Nephron progenitor cell (in vitro differentiated cells): ENCODE measurements around the gene ZNF653.
"Not testable (repeated sequence)": the region's sequence is repeated elsewhere in the genome, so short reads cannot be mapped to it uniquely, and the experiment has no call there.

Experiments used
- DNase-seq: peaks from one replicate; pipeline ENCODE4 v3.0.0; 2021
- H3K27ac Mint-ChIP-seq: 2 replicates; pipeline ENCODE4 v1.8.0; 2021; ENCODE audit warnings: mild to moderate bottlenecking, moderate library complexity, mixed read lengths
- H3K27me3 Mint-ChIP-seq: 2 replicates; pipeline ENCODE4 v1.8.0; 2021; ENCODE audit warnings: mild to moderate bottlenecking, low read depth, mixed read lengths; ENCODE audit not compliant: poor library complexity
- H3K36me3 Mint-ChIP-seq: 2 replicates; pipeline ENCODE4 v1.8.0; 2021; ENCODE audit warnings: low read depth, mixed read lengths
- H3K4me1 Mint-ChIP-seq: 2 replicates; pipeline ENCODE4 v1.8.0; 2021; ENCODE audit warnings: mixed read lengths
- H3K4me3 Mint-ChIP-seq: 2 replicates; pipeline ENCODE4 v1.8.0; 2021; ENCODE audit warnings: mild to moderate bottlenecking, moderate library complexity, mixed read lengths
- H3K9me3 Mint-ChIP-seq: 2 replicates; pipeline ENCODE4 v1.8.0; 2021; ENCODE audit warnings: mild to moderate bottlenecking, moderate library complexity, mixed read lengths
- TF ChIP-seq, protein P1 (sequence below): fragments of 200-600 bp; sonication (generic); IDR thresholded peaks from 2 replicates; pipeline ENCODE4 v1.5.0; 2021; ENCODE audit warnings: antibody characterized with exemption

Gene ZNF653

DNA sequence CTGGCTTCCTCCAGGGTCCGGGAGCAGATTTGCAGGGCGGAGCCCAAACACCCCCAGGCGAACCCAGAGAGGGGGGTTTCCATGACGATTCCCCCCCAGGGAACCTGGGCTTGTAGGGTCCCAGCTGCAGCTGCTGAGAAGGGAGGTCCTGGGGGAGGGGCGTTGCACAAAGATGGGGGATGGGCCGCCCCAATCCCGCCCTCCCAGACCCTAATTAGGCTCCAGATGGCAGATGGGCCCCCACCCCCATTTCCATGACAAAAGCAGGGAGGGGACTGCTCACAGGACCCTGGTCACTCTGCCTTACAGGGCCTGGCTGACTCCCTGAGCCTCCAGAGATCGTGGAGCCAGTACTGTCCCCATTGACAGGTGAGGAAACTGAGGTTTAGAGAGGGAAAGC is 40.0 kb downstream of the ZNF653 start:
- no peaks in the 10 kb centered on the region for H3K9me3 Mint-ChIP-seq
- H3K36me3 Mint-ChIP-seq: no peaks in the 10 kb centered on the region
- DNase-seq: no peak
- TF ChIP-seq, protein P1, sequence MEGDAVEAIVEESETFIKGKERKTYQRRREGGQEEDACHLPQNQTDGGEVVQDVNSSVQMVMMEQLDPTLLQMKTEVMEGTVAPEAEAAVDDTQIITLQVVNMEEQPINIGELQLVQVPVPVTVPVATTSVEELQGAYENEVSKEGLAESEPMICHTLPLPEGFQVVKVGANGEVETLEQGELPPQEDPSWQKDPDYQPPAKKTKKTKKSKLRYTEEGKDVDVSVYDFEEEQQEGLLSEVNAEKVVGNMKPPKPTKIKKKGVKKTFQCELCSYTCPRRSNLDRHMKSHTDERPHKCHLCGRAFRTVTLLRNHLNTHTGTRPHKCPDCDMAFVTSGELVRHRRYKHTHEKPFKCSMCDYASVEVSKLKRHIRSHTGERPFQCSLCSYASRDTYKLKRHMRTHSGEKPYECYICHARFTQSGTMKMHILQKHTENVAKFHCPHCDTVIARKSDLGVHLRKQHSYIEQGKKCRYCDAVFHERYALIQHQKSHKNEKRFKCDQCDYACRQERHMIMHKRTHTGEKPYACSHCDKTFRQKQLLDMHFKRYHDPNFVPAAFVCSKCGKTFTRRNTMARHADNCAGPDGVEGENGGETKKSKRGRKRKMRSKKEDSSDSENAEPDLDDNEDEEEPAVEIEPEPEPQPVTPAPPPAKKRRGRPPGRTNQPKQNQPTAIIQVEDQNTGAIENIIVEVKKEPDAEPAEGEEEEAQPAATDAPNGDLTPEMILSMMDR: no peak
- peaks cover 5% of the 10 kb centered on the region for H3K4me1 Mint-ChIP-seq
- peaks cover 11% of the 10 kb centered on the region for H3K27me3 Mint-ChIP-seq
- H3K4me3 Mint-ChIP-seq: no peak overlapping the region
- H3K27ac Mint-ChIP-seq: no peak overlapping the region

- DNase-seq: no peak
- TF ChIP-seq, protein P1: no peak
- peaks cover 5% of the 10 kb centered on the region for H3K4me1 Mint-ChIP-seq
- H3K27me3 Mint-ChIP-seq: peaks cover 14% of the 10 kb centered on the region
- no peaks in the 10 kb centered on the region for H3K36me3 Mint-ChIP-seq
- no peak overlapping the region for H3K4me3 Mint-ChIP-seq
- no peaks in the 10 kb centered on the region for H3K9me3 Mint-ChIP-seq
- no peak overlapping the region for H3K27ac Mint-ChIP-seq
Measured at GRCh38 chr19:11464333-11465265, 41.0 kb downstream of the ZNF653 start.

GRCh38 chr19:11463391-11463790 is 42.2 kb downstream of the ZNF653 start:
- no peaks in the 10 kb centered on the region for H3K36me3 Mint-ChIP-seq
- H3K4me3 Mint-ChIP-seq: no peak overlapping the region
- peaks cover 16% of the 10 kb centered on the region for H3K27me3 Mint-ChIP-seq
- TF ChIP-seq, protein P1: no peak
- peaks cover 5% of the 10 kb centered on the region for H3K4me1 Mint-ChIP-seq
- no peak for DNase-seq
- H3K9me3 Mint-ChIP-seq: no peaks in the 10 kb centered on the region
- no peak overlapping the region for H3K27ac Mint-ChIP-seq

DNA sequence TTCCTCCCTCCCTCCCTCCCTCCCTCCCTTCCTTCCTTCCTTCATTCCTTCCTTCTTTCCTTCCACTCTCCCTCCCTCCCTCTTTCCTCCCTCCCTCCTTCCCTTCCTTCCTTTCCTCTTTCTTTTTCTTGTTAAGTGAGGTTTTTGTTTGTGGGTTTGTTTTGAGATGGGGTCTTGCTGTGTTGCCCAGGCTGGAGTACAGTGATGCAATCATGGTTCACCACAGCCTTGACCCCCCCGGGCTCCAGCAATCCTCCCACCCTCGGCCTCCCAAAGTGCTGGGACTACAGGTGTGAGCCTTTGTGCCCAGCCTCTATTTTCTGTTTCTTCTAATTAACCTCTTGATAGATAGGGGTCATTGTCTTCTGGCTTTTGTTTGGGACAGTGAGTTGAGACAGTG is 44.2 kb downstream of the ZNF653 start:
- Mint-ChIP-seq H3K36me3 (no peaks in the 10 kb centered on the region), H3K4me3 (no peak overlapping the region), H3K9me3 (no peaks in the 10 kb centered on the region), H3K27ac (no peak overlapping the region), H3K4me1 (peaks cover 8% of the 10 kb centered on the region), H3K27me3 (peaks cover 16% of the 10 kb centered on the region)
- TF ChIP-seq, protein P1: no peak
- no peak for DNase-seq

GRCh38 chr19:11460207-11460606 is 45.4 kb downstream of the ZNF653 start:
- peaks cover 16% of the 10 kb centered on the region for H3K27me3 Mint-ChIP-seq
- H3K36me3 Mint-ChIP-seq: no peaks in the 10 kb centered on the region
- H3K4me3 Mint-ChIP-seq: no peak overlapping the region
- peaks cover 5% of the 10 kb centered on the region for H3K4me1 Mint-ChIP-seq
- H3K27ac Mint-ChIP-seq: no peak overlapping the region
- TF ChIP-seq, protein P1: no peak
- no peaks in the 10 kb centered on the region for H3K9me3 Mint-ChIP-seq
- DNase-seq: no peak

DNA sequence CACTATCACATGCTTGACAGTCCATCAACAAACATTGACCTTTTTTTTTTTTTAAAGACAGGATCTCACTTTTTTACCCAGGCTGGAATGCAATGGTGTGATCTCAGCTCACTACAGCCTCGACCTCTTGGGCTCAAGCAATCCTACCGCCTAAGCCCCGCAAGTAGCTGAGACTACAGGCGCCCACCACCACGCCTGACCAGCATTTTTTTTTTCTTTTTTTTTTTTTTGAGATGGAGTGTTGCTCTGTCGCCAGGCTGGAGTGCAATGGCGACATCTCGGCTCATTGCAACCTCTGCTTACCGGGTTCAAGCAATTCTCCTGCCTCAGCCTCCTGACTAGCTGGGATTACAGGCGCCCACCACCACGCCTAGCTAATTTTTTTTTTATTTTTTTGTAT is 46.7 kb downstream of the ZNF653 start:
- not testable (repeated sequence) for H3K27ac Mint-ChIP-seq, H3K9me3 Mint-ChIP-seq, DNase-seq, H3K36me3 Mint-ChIP-seq, H3K4me3 Mint-ChIP-seq, H3K4me1 Mint-ChIP-seq
- peaks cover 16% of the 10 kb centered on the region for H3K27me3 Mint-ChIP-seq
